Measurements from ENCODE around the gene SLC15A4. TPM values are rescaled to one million over a fixed set of nuclear protein-coding genes. Genes with fewer than 3 reads are reported as not detected.

SLC15A4 gene
- 31.7 to 35.0 TPM (median 34.0 TPM) in 3 replicates for total RNA-seq
- long read RNA-seq, transcript SLC15A4-201 (8 exons, 2,779 nt) = major isoform, 132 of 164 reads
- long read RNA-seq, transcript SLC15A4-204 (7 exons, 2,402 nt) = minor isoform, 11 of 164 reads
- long read RNA-seq, partial matches to known transcripts = 3 of 164 reads
- long read RNA-seq, other reads (novel, unspliced or antisense) = 17 of 164 reads

GRCh38 chr12:128823916-128824839 lies at the start of gene SLC15A4:
SLC15A4 (minus strand) TSS chr12:128823958; CDS start chr12:128823943, 15 bp downstream.
- H3K27ac Mint-ChIP-seq (ENCODE audit: unreplicated experiment) = peak within 1 kb of the TSS; percentile 89
- peaks cover 8% of the 10 kb centered on the region for H3K36me3 Mint-ChIP-seq (ENCODE audit: low read depth)
- peaks cover 8% of the 10 kb centered on the region for H3K9me3 Mint-ChIP-seq (ENCODE audit: low read depth)
- peak within 1 kb of the TSS; percentile 77 for H3K4me3 Mint-ChIP-seq (ENCODE audit: unreplicated experiment)
- H3K4me1 Mint-ChIP-seq (ENCODE audit: low read depth) = peaks cover 36% of the 10 kb centered on the region
- TF ChIP-seq CTCF (IDR thresholded peaks at IDR 0.05) = peak; percentile 50
- DNase-seq (ENCODE audit: low spot score) = peak; percentile 99
- H3K27me3 Mint-ChIP-seq (ENCODE audit: low read depth) = no peaks in the 10 kb centered on the region

GRCh38 chr12:128872303-128872702 lies 48.5 kb upstream of the SLC15A4 start:
- peaks cover 19% of the 10 kb centered on the region for H3K9me3 Mint-ChIP-seq (ENCODE audit: low read depth)

GRCh38 chr12:128871516-128871892 lies 47.7 kb upstream of the SLC15A4 start:
- DNase-seq (ENCODE audit: low spot score) = no peak
- Mint-ChIP-seq H3K27me3 (ENCODE audit: low read depth) (no peaks in the 10 kb centered on the region), H3K27ac (ENCODE audit: unreplicated experiment) (no peak overlapping the region), H3K4me3 (ENCODE audit: unreplicated experiment) (no peak overlapping the region), H3K36me3 (ENCODE audit: low read depth) (peaks cover 2% of the 10 kb centered on the region), H3K4me1 (ENCODE audit: low read depth) (no peaks in the 10 kb centered on the region), H3K9me3 (ENCODE audit: low read depth) (peaks cover 11% of the 10 kb centered on the region)
- no peak for TF ChIP-seq CTCF (IDR thresholded peaks at IDR 0.05)

More at GRCh38 chr12:128872303-128872702, 48.5 kb upstream of the SLC15A4 start:
- no peak for TF ChIP-seq CTCF (IDR thresholded peaks at IDR 0.05)
- H3K4me1 Mint-ChIP-seq (ENCODE audit: low read depth) = no peaks in the 10 kb centered on the region
- no peak overlapping the region for H3K27ac Mint-ChIP-seq (ENCODE audit: unreplicated experiment)
- no peak for DNase-seq (ENCODE audit: low spot score)
- H3K27me3 Mint-ChIP-seq (ENCODE audit: low read depth) = no peaks in the 10 kb centered on the region
- peaks cover 2% of the 10 kb centered on the region for H3K36me3 Mint-ChIP-seq (ENCODE audit: low read depth)
- H3K4me3 Mint-ChIP-seq (ENCODE audit: unreplicated experiment) = no peak overlapping the region

GRCh38 chr12:128867466-128867865 lies 43.7 kb upstream of the SLC15A4 start:
- Mint-ChIP-seq H3K27me3 (ENCODE audit: low read depth) (no peaks in the 10 kb centered on the region), H3K27ac (ENCODE audit: unreplicated experiment) (no peak overlapping the region), H3K4me3 (ENCODE audit: unreplicated experiment) (no peak overlapping the region), H3K9me3 (ENCODE audit: low read depth) (no peaks in the 10 kb centered on the region), H3K36me3 (ENCODE audit: low read depth) (no peaks in the 10 kb centered on the region), H3K4me1 (ENCODE audit: low read depth) (no peaks in the 10 kb centered on the region)
- no peak for TF ChIP-seq CTCF (IDR thresholded peaks at IDR 0.05)
- no peak for DNase-seq (ENCODE audit: low spot score)

GRCh38 chr12:128864516-128865186 lies 40.9 kb upstream of the SLC15A4 start:
- no peak for DNase-seq (ENCODE audit: low spot score)
- no peak overlapping the region for H3K4me3 Mint-ChIP-seq (ENCODE audit: unreplicated experiment)
- no peak for TF ChIP-seq CTCF (IDR thresholded peaks at IDR 0.05)
- no peaks in the 10 kb centered on the region for H3K9me3 Mint-ChIP-seq (ENCODE audit: low read depth)
- no peaks in the 10 kb centered on the region for H3K36me3 Mint-ChIP-seq (ENCODE audit: low read depth)
- H3K27me3 Mint-ChIP-seq (ENCODE audit: low read depth) = peaks cover 4% of the 10 kb centered on the region
- no peaks in the 10 kb centered on the region for H3K4me1 Mint-ChIP-seq (ENCODE audit: low read depth)
- no peak overlapping the region for H3K27ac Mint-ChIP-seq (ENCODE audit: unreplicated experiment)

Measured in chondrocyte (in vitro differentiated cells).